ENCODE data around the gene POLD1.

GRCh38 chr19:50453243-50453642 is 69.1 kb downstream of the POLD1 start:
- no peak for TF ChIP-seq POLR2A (IDR thresholded peaks at IDR 0.05; ENCODE audit: low read depth, low read length)
- TF ChIP-seq POLR2AphosphoS5 (IDR thresholded peaks at IDR 0.05; ENCODE audit: low read depth, low read length), result no peak

Data from GM12892 (cell line).